ENCODE measurements around the gene ABCC8.

DNA sequence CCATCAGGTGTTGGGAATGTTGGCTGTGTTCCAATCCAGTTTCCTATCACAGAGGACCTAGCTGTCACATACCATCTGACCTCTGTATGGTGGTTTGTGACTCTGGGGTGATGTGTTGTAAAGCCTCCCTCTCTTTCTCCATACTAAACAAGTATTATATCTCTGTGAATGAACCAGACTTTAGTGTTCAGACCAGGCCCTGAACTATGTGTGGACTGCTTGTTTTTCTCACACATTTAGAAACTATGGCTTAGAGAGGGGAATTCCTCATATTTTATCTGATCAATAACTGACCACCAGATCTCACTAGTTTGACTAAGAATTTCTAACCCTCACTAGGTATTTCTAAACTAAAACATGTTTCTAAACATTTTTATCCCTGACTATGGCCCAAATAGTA is 107.6 kb downstream of the ABCC8 start:
- TF ChIP-seq CHD1 (IDR thresholded peaks at IDR 0.05; ENCODE audit: low read length) (no peak), KLF10 (CRISPR knock-in tag; IDR thresholded peaks at IDR 0.05) (no peak), HNRNPL (IDR thresholded peaks at IDR 0.05; ENCODE audit: low read depth, low read length) (no peak), HDAC6 (IDR thresholded peaks at IDR 0.05; ENCODE audit: low read depth, low read length) (no peak), GABPB1 (CRISPR knock-in tag; IDR thresholded peaks at IDR 0.05) (no peak), U2AF2 (optimal IDR thresholded peaks at IDR 0.05; ENCODE audit: low read depth, low read length) (no peak), ZFX (CRISPR knock-in tag; IDR thresholded peaks at IDR 0.05) (no peak), TAF1 (IDR thresholded peaks at IDR 0.05; ENCODE audit: control insufficient read depth, extremely low read depth, insufficient read depth, low read length, severe bottlenecking) (no peak), ZNF146 (CRISPR knock-in tag; IDR thresholded peaks at IDR 0.05; ENCODE audit: unreplicated experiment) (no peak)
- TF ChIP-seq, protein P1, sequence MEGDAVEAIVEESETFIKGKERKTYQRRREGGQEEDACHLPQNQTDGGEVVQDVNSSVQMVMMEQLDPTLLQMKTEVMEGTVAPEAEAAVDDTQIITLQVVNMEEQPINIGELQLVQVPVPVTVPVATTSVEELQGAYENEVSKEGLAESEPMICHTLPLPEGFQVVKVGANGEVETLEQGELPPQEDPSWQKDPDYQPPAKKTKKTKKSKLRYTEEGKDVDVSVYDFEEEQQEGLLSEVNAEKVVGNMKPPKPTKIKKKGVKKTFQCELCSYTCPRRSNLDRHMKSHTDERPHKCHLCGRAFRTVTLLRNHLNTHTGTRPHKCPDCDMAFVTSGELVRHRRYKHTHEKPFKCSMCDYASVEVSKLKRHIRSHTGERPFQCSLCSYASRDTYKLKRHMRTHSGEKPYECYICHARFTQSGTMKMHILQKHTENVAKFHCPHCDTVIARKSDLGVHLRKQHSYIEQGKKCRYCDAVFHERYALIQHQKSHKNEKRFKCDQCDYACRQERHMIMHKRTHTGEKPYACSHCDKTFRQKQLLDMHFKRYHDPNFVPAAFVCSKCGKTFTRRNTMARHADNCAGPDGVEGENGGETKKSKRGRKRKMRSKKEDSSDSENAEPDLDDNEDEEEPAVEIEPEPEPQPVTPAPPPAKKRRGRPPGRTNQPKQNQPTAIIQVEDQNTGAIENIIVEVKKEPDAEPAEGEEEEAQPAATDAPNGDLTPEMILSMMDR (IDR thresholded peaks at IDR 0.05 in 2 of 3, conservative IDR thresholded peaks at IDR 0.05 in 1 of 3; ENCODE audit: insufficient read depth in 2 of 3, low read depth in 1 of 3, low read length in 3 of 3) = no peak
- TF ChIP-seq, protein P2, sequence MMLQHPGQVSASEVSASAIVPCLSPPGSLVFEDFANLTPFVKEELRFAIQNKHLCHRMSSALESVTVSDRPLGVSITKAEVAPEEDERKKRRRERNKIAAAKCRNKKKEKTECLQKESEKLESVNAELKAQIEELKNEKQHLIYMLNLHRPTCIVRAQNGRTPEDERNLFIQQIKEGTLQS (IDR thresholded peaks at IDR 0.05) = no peak
- TF ChIP-seq, protein P2 (CRISPR knock-in tag; conservative IDR thresholded peaks at IDR 0.05) = no peak
- TF ChIP-seq, protein P3, sequence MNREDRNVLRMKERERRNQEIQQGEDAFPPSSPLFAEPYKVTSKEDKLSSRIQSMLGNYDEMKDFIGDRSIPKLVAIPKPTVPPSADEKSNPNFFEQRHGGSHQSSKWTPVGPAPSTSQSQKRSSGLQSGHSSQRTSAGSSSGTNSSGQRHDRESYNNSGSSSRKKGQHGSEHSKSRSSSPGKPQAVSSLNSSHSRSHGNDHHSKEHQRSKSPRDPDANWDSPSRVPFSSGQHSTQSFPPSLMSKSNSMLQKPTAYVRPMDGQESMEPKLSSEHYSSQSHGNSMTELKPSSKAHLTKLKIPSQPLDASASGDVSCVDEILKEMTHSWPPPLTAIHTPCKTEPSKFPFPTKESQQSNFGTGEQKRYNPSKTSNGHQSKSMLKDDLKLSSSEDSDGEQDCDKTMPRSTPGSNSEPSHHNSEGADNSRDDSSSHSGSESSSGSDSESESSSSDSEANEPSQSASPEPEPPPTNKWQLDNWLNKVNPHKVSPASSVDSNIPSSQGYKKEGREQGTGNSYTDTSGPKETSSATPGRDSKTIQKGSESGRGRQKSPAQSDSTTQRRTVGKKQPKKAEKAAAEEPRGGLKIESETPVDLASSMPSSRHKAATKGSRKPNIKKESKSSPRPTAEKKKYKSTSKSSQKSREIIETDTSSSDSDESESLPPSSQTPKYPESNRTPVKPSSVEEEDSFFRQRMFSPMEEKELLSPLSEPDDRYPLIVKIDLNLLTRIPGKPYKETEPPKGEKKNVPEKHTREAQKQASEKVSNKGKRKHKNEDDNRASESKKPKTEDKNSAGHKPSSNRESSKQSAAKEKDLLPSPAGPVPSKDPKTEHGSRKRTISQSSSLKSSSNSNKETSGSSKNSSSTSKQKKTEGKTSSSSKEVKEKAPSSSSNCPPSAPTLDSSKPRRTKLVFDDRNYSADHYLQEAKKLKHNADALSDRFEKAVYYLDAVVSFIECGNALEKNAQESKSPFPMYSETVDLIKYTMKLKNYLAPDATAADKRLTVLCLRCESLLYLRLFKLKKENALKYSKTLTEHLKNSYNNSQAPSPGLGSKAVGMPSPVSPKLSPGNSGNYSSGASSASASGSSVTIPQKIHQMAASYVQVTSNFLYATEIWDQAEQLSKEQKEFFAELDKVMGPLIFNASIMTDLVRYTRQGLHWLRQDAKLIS (CRISPR knock-in tag; IDR thresholded peaks at IDR 0.05) = no peak
- TF ChIP-seq, protein P4, sequence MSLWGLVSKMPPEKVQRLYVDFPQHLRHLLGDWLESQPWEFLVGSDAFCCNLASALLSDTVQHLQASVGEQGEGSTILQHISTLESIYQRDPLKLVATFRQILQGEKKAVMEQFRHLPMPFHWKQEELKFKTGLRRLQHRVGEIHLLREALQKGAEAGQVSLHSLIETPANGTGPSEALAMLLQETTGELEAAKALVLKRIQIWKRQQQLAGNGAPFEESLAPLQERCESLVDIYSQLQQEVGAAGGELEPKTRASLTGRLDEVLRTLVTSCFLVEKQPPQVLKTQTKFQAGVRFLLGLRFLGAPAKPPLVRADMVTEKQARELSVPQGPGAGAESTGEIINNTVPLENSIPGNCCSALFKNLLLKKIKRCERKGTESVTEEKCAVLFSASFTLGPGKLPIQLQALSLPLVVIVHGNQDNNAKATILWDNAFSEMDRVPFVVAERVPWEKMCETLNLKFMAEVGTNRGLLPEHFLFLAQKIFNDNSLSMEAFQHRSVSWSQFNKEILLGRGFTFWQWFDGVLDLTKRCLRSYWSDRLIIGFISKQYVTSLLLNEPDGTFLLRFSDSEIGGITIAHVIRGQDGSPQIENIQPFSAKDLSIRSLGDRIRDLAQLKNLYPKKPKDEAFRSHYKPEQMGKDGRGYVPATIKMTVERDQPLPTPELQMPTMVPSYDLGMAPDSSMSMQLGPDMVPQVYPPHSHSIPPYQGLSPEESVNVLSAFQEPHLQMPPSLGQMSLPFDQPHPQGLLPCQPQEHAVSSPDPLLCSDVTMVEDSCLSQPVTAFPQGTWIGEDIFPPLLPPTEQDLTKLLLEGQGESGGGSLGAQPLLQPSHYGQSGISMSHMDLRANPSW (CRISPR knock-in tag; IDR thresholded peaks at IDR 0.05) = no peak
